CD14-positive monocyte (primary cell): ENCODE results near the gene KCNMA1. TPM values are rescaled to one million over a fixed set of nuclear protein-coding genes. Genes with fewer than 3 reads are reported as not detected.
A peak's percentile ranks its signal among the peaks of the same experiment; 100 is the strongest.

Experiments used
- DNase-seq, 3 donors: peaks; one replicate each; pipeline ENCODE4 v3.0.0-alpha.2; 2011 to 2022
- H2AFZ ChIP-seq: 2 replicates; pipeline ENCODE4 v1.6.0; 2012; ENCODE audit warnings: mild to moderate bottlenecking, low read depth, low read length, inconsistent platforms; ENCODE audit not compliant: insufficient read depth, poor library complexity, severe bottlenecking
- H3K27ac ChIP-seq, 2 donors: 1 replicate in 1 of 2; 2 replicates in 1 of 2; pipeline ENCODE4 v1.5.1; 2012 to 2013; ENCODE audit warnings: low read length in 2 of 2, control low read depth in 1 of 2, inconsistent platforms in 1 of 2, low read depth in 1 of 2, mild to moderate bottlenecking in 1 of 2
- H3K27me3 ChIP-seq, 2 donors: one replicate each; pipeline versions ENCODE4 v1.6.0 to v1.6.1; 2011 to 2013; ENCODE audit warnings: low read length in 2 of 2; ENCODE audit not compliant: control insufficient read depth in 2 of 2, insufficient read depth in 2 of 2
- H3K36me3 ChIP-seq, 2 donors: replicated peaks in 1 of 2; 1 replicate in 1 of 2; 2 replicates in 1 of 2; pipeline versions ENCODE4 v1.5.1 to v1.6.1; 2012 to 2013; ENCODE audit warnings: low read length in 2 of 2, control low read depth in 1 of 2, inconsistent platforms in 1 of 2, mild to moderate bottlenecking in 1 of 2; ENCODE audit not compliant: insufficient read depth in 2 of 2, control insufficient read depth in 1 of 2
- H3K4me1 ChIP-seq, 2 donors: 1 replicate in 1 of 2; 2 replicates in 1 of 2; pipeline versions ENCODE4 v1.5.1 to v1.6.1; 2012 to 2013; ENCODE audit warnings: low read length in 2 of 2, control low read depth in 1 of 2, inconsistent platforms in 1 of 2, mild to moderate bottlenecking in 1 of 2, moderate library complexity in 1 of 2; ENCODE audit not compliant: insufficient read depth in 2 of 2, control insufficient read depth in 1 of 2
- H3K4me2 ChIP-seq: replicated peaks from 2 replicates; pipeline ENCODE3; 2012; ENCODE audit warnings: low read length, moderate library complexity, mild to moderate bottlenecking; ENCODE audit not compliant: poor library complexity, severe bottlenecking; ENCODE audit errors: extremely low read depth
- H3K4me3 ChIP-seq, 3 experiments: fragments of 200-600 bp in 1 of 3; sonication (generic) in 1 of 3; replicated peaks in 1 of 3; 1 replicate in 2 of 3; 2 replicates in 1 of 3; pipeline ENCODE4 v1.5.1; 2011 to 2013; ENCODE audit warnings: low read length in 3 of 3, mild to moderate bottlenecking in 3 of 3, control low read depth in 2 of 3, low read depth in 2 of 3, inconsistent platforms in 1 of 3, moderate library complexity in 1 of 3
- H3K79me2 ChIP-seq: 2 replicates; pipeline ENCODE4 v1.6.0; 2012; ENCODE audit warnings: mild to moderate bottlenecking, control low read depth, inconsistent platforms, low read length, moderate library complexity; ENCODE audit not compliant: insufficient read depth
- H3K9ac ChIP-seq: 2 replicates; pipeline ENCODE4 v1.6.0; 2017; ENCODE audit warnings: low read length, mild to moderate bottlenecking; ENCODE audit not compliant: insufficient read depth, poor library complexity, severe bottlenecking
- H3K9me3 ChIP-seq, 2 donors: replicated peaks in 1 of 2; 1 replicate in 1 of 2; 2 replicates in 1 of 2; pipeline versions ENCODE4 v1.5.1 to v1.6.1; 2012 to 2013; ENCODE audit warnings: low read length in 2 of 2, control low read depth in 1 of 2; ENCODE audit not compliant: control insufficient read depth in 1 of 2, insufficient read depth in 1 of 2
- H4K20me1 ChIP-seq: 2 replicates; pipeline ENCODE4 v1.6.0; 2012; ENCODE audit warnings: mild to moderate bottlenecking, low read length, control low read depth, moderate library complexity; ENCODE audit not compliant: insufficient read depth
- H3K27ac Mint-ChIP-seq, 7 donors: one replicate each; pipeline ENCODE4 v1.8.0; 2020; ENCODE audit warnings: mild to moderate bottlenecking in 7 of 7, mixed read lengths in 7 of 7, moderate library complexity in 6 of 7, inconsistent platforms in 2 of 7
- H3K27me3 Mint-ChIP-seq, 3 donors: one replicate each; pipeline ENCODE4 v1.8.0; 2021 to 2022; ENCODE audit warnings: low read depth in 3 of 3, mild to moderate bottlenecking in 3 of 3, mixed read lengths in 3 of 3, moderate library complexity in 3 of 3, inconsistent platforms in 1 of 3
- H3K36me3 Mint-ChIP-seq, 2 donors: one replicate each; pipeline ENCODE4 v1.8.0; 2020; ENCODE audit warnings: mixed read lengths in 2 of 2, inconsistent platforms in 1 of 2, mild to moderate bottlenecking in 1 of 2
- H3K4me1 Mint-ChIP-seq: one replicate; pipeline ENCODE4 v1.8.0; 2020; ENCODE audit warnings: mild to moderate bottlenecking, mixed read lengths
- H3K4me3 Mint-ChIP-seq, 2 donors: one replicate each; pipeline ENCODE4 v1.8.0; 2020; ENCODE audit warnings: mild to moderate bottlenecking in 2 of 2, mixed read lengths in 2 of 2, moderate library complexity in 1 of 2
- H3K9me3 Mint-ChIP-seq, 7 donors: one replicate each; pipeline ENCODE4 v1.8.0; 2020 to 2022; ENCODE audit warnings: mixed read lengths in 7 of 7, mild to moderate bottlenecking in 6 of 7, moderate library complexity in 6 of 7, inconsistent platforms in 2 of 7
- WGBS: methylation state at CpG from one replicate; pipeline ENCODE4 v1.1.5; 2013; ENCODE audit warnings: missing lambda C conversion rate; ENCODE audit not compliant: insufficient coverage; 5-methylcytosine and 5-hydroxymethylcytosine counted together
- intact Hi-C, 2 donors: fragments of 100-400 bp; cut with micrococcal nuclease; formaldehyde crosslinking; loops; one replicate each; pipeline versions ENCODE4 v1.15.0 to v1.15.1; 2023
- polyA plus RNA-seq, 3 donors: library from polyadenylated mRNA; depleted of rRNA in 1 of 3; unstranded in 2 of 3; stranded (reverse) in 1 of 3; fragments of 300-500 nt in 2 of 3; fragments of >200 nt in 1 of 3; fragmentation: Illumina TruSeq in 2 of 3; gene quantifications; 1 replicate in 2 of 3; 2 replicates in 1 of 3; pipeline ENCODE4 v1.2.3, GENCODE V29; 2012 to 2021
- TF ChIP-seq, protein P1 (sequence below): fragments of 200-600 bp; IDR thresholded peaks from one replicate; pipeline ENCODE4 v1.8.0; 2022; ENCODE audit warnings: antibody characterized with exemption, mild to moderate bottlenecking

Gene KCNMA1
- polyA plus RNA-seq, 3 donors = 0.11 to 1.0 TPM; not detected in 1

DNA sequence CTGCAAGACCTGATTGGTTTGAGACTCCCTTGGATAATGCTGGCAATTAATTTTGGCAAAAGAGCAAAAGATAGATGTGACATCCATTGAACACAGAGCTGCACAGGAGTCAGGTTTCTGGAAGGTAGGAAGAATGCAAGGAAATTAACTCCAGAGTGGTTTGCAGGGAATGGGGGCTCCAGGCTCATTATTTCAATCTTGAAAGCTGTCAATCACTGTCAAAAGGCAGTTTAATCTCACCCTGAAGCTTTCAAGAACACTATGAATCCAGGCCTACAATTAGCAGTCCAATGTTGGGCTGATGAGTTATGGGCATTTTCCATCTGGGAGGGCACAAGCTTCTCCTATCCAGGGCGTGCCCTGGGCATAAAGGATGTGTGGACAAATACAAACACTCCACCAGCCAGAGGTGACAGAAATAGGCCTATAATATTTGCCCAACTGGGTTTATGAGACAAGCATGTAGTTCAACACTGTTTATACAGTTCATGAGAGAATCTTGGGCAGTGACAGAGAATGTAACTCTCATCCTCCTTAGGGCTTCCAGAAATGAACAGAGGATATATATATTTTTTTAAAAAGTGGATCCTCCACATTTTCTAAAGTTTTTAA is 80.5 kb downstream of the KCNMA1 start:
- H3K9me3 ChIP-seq = no peaks in the 10 kb centered on the region
- intact Hi-C loops = no loop called here
- H3K36me3 Mint-ChIP-seq = no peaks in the 10 kb centered on the region
- peaks cover 0 to 14% (median 10%) of the 10 kb centered on the region in 3 donors for H3K27me3 Mint-ChIP-seq
- WGBS = no CpG with 5 or more reads among the region's 1 CpG
- peaks cover 0 to 2% (median 0%) of the 10 kb centered on the region in 7 donors for H3K9me3 Mint-ChIP-seq
- H4K20me1 ChIP-seq = no peaks in the 10 kb centered on the region
- no peak overlapping the region for H3K4me3 ChIP-seq
- H3K27me3 ChIP-seq = no peaks in the 10 kb centered on the region
- H3K36me3 ChIP-seq = no peaks in the 10 kb centered on the region
- H3K27ac Mint-ChIP-seq = peak overlapping the region in 1 of 7 donors; percentile 93
- H2AFZ ChIP-seq = no peak overlapping the region
- TF ChIP-seq, protein P1, sequence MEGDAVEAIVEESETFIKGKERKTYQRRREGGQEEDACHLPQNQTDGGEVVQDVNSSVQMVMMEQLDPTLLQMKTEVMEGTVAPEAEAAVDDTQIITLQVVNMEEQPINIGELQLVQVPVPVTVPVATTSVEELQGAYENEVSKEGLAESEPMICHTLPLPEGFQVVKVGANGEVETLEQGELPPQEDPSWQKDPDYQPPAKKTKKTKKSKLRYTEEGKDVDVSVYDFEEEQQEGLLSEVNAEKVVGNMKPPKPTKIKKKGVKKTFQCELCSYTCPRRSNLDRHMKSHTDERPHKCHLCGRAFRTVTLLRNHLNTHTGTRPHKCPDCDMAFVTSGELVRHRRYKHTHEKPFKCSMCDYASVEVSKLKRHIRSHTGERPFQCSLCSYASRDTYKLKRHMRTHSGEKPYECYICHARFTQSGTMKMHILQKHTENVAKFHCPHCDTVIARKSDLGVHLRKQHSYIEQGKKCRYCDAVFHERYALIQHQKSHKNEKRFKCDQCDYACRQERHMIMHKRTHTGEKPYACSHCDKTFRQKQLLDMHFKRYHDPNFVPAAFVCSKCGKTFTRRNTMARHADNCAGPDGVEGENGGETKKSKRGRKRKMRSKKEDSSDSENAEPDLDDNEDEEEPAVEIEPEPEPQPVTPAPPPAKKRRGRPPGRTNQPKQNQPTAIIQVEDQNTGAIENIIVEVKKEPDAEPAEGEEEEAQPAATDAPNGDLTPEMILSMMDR = no peak
- no peak overlapping the region for H3K4me2 ChIP-seq
- no peak for DNase-seq
- H3K4me1 ChIP-seq = peaks cover 3 to 50% of the 10 kb centered on the region in 2 donors
- H3K4me1 Mint-ChIP-seq = peaks cover 46% of the 10 kb centered on the region
- no peak overlapping the region for H3K4me3 Mint-ChIP-seq
- no peak overlapping the region for H3K9ac ChIP-seq
- H3K27ac ChIP-seq = no peak overlapping the region
- no peaks in the 10 kb centered on the region for H3K79me2 ChIP-seq

DNA sequence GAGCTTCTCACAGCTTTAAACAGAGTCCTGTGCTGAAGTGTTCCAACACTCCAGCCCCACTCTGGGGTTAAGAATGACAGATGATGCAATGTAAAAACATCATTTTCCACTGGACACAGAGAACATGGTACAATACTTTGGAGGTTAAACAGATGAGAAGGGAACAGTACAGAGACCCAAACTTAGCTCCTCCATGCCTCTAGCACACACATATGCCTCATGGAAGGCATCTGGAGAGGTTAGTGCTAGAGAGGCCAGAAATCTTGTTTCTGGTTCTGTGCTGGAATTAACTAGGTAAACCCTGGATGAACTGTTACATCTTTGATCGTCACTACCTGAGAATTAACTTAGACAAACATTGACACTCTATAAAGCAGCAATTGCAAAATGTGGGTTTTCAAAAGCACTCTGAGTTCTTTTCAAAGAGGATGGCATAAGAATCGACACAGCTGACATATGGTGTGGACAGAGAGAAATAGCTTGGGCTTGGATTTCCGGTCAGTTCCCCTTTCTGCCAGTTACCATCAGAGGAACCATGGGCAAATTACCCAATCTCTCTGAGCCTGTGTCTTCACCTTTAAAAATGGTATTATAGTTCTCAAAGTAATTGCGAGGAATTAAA is 81.9 kb downstream of the KCNMA1 start:
- Histone ChIP-seq H3K4me2 (no peak overlapping the region), H3K4me3 (no peak overlapping the region), H4K20me1 (no peaks in the 10 kb centered on the region), H3K79me2 (no peaks in the 10 kb centered on the region), H3K9ac (no peak overlapping the region), H2AFZ (no peak overlapping the region), H3K4me1 (peaks cover 6 to 58% of the 10 kb centered on the region in 2 donors), H3K36me3 (no peaks in the 10 kb centered on the region), H3K27me3 (no peaks in the 10 kb centered on the region), H3K27ac (peak overlapping the region in 1 of 2 donors; percentile 90), H3K9me3 (no peaks in the 10 kb centered on the region)
- H3K9me3 Mint-ChIP-seq = peaks cover 0 to 2% (median 0%) of the 10 kb centered on the region in 7 donors
- intact Hi-C loops = no loop called here
- TF ChIP-seq, protein P1 = no peak
- no CpG with 5 or more reads among the region's 4 CpGs for WGBS
- H3K4me3 Mint-ChIP-seq = no peak overlapping the region
- H3K4me1 Mint-ChIP-seq = peaks cover 54% of the 10 kb centered on the region
- H3K36me3 Mint-ChIP-seq = peaks cover 0 to 4% of the 10 kb centered on the region in 2 donors
- peak overlapping the region; percentile 63 to 93 (median 88) for H3K27ac Mint-ChIP-seq
- DNase-seq = peak in 2 of 3 donors; percentile 34 to 80
- peaks cover 0 to 9% (median 9%) of the 10 kb centered on the region in 3 donors for H3K27me3 Mint-ChIP-seq
